ENCODE results near the gene DIP2A. TPM values are rescaled to one million over a fixed set of nuclear protein-coding genes. Genes with fewer than 3 reads are reported as not detected.

Gene DIP2A
- total RNA-seq, 2 donors from 2014 or later: 51.0 to 52.2 TPM

GRCh38 chr21:46605767-46606426 is 147.2 kb downstream of the DIP2A start:
- Histone ChIP-seq H3K4me1 (ENCODE audit: control insufficient read depth, insufficient read depth, low read length) (peaks cover 3% of the 10 kb centered on the region), H3K9ac (ENCODE audit: extremely low read depth, low read length, poor library complexity, severe bottlenecking) (no peak overlapping the region), H3K9me3 (ENCODE audit: control insufficient read depth, low read length) (no peaks in the 10 kb centered on the region), H3K27ac (ENCODE audit: low read depth, low read length) (no peak overlapping the region), H3K27me3 (ENCODE audit: control insufficient read depth, insufficient read depth, low read length, poor library complexity, severe bottlenecking) (peaks cover 5% of the 10 kb centered on the region), H3K36me3 (ENCODE audit: control insufficient read depth, insufficient read depth, low read length) (no peaks in the 10 kb centered on the region), H3K4me3 (ENCODE audit: low read length) (no peak overlapping the region)
- DNase-seq: peak; percentile 28
- no peaks in the 10 kb centered on the region for H3K36me3 Mint-ChIP-seq (ENCODE audit: low read depth)
- WGBS, 2 experiments (ENCODE audit: insufficient coverage in 1 of 2, insufficient read length in 1 of 2): 93 to 95% methylated on average over 9 to 14 of the region's 14 CpGs
- no peak for TF ChIP-seq CTCF (conservative IDR thresholded peaks at IDR 0.05)
- H3K27ac Mint-ChIP-seq: no peak overlapping the region
- H3K4me1 Mint-ChIP-seq: peaks cover 2% of the 10 kb centered on the region
- H3K9me3 Mint-ChIP-seq: peaks cover 7% of the 10 kb centered on the region
- no peak overlapping the region for H3K4me3 Mint-ChIP-seq
- peaks cover 15% of the 10 kb centered on the region for H3K27me3 Mint-ChIP-seq (ENCODE audit: insufficient read depth)

- no peak for TF ChIP-seq CTCF (conservative IDR thresholded peaks at IDR 0.05)
- peaks cover 15% of the 10 kb centered on the region for H3K27me3 Mint-ChIP-seq (ENCODE audit: insufficient read depth)
- H3K27ac Mint-ChIP-seq: no peak overlapping the region
Measured at GRCh38 chr21:46606427-46606813, 147.7 kb downstream of the DIP2A start.

GRCh38 chr21:46607636-46608035 is 148.9 kb downstream of the DIP2A start:
- Histone ChIP-seq H3K27ac (ENCODE audit: low read depth, low read length) (no peak overlapping the region), H3K36me3 (ENCODE audit: control insufficient read depth, insufficient read depth, low read length) (no peaks in the 10 kb centered on the region), H3K4me1 (ENCODE audit: control insufficient read depth, insufficient read depth, low read length) (no peaks in the 10 kb centered on the region), H3K27me3 (ENCODE audit: control insufficient read depth, insufficient read depth, low read length, poor library complexity, severe bottlenecking) (no peaks in the 10 kb centered on the region), H3K9me3 (ENCODE audit: control insufficient read depth, low read length) (no peaks in the 10 kb centered on the region), H3K4me3 (ENCODE audit: low read length) (no peak overlapping the region), H3K9ac (ENCODE audit: extremely low read depth, low read length, poor library complexity, severe bottlenecking) (no peak overlapping the region)
- H3K9me3 Mint-ChIP-seq: peaks cover 9% of the 10 kb centered on the region
- H3K27ac Mint-ChIP-seq: no peak overlapping the region
- no peak for DNase-seq
- H3K36me3 Mint-ChIP-seq (ENCODE audit: low read depth): no peaks in the 10 kb centered on the region
- peaks cover 15% of the 10 kb centered on the region for H3K27me3 Mint-ChIP-seq (ENCODE audit: insufficient read depth)
- peaks cover 2% of the 10 kb centered on the region for H3K4me1 Mint-ChIP-seq
- no peak overlapping the region for H3K4me3 Mint-ChIP-seq
- no peak for TF ChIP-seq CTCF (conservative IDR thresholded peaks at IDR 0.05)
- 100% methylated on average over 1 of the region's 2 CpGs; no CpG with 5 or more reads in 1 of the 2 experiments for WGBS, 2 experiments (ENCODE audit: insufficient coverage in 1 of 2, insufficient read length in 1 of 2)

More at GRCh38 chr21:46606427-46606813, 147.7 kb downstream of the DIP2A start:
- Histone ChIP-seq H3K27ac (ENCODE audit: low read depth, low read length) (no peak overlapping the region), H3K36me3 (ENCODE audit: control insufficient read depth, insufficient read depth, low read length) (no peaks in the 10 kb centered on the region), H3K27me3 (ENCODE audit: control insufficient read depth, insufficient read depth, low read length, poor library complexity, severe bottlenecking) (no peaks in the 10 kb centered on the region), H3K9ac (ENCODE audit: extremely low read depth, low read length, poor library complexity, severe bottlenecking) (no peak overlapping the region), H3K4me1 (ENCODE audit: control insufficient read depth, insufficient read depth, low read length) (peaks cover 3% of the 10 kb centered on the region), H3K9me3 (ENCODE audit: control insufficient read depth, low read length) (no peaks in the 10 kb centered on the region), H3K4me3 (ENCODE audit: low read length) (no peak overlapping the region)
- Mint-ChIP-seq H3K4me3 (no peak overlapping the region), H3K9me3 (peaks cover 9% of the 10 kb centered on the region), H3K36me3 (ENCODE audit: low read depth) (no peaks in the 10 kb centered on the region), H3K4me1 (peaks cover 2% of the 10 kb centered on the region)
- no peak for DNase-seq
- 87 to 89% methylated on average over 5 to 7 of the region's 7 CpGs for WGBS, 2 experiments (ENCODE audit: insufficient coverage in 1 of 2, insufficient read length in 1 of 2)

Data from endodermal cell (in vitro differentiated cells).